Measurements from ENCODE around the gene YAF2. TPM values are rescaled to one million over a fixed set of nuclear protein-coding genes. Genes with fewer than 3 reads are reported as not detected.

Gene YAF2
- total RNA-seq, 1 donor from 2014 or later: 42.4 TPM

DNA sequence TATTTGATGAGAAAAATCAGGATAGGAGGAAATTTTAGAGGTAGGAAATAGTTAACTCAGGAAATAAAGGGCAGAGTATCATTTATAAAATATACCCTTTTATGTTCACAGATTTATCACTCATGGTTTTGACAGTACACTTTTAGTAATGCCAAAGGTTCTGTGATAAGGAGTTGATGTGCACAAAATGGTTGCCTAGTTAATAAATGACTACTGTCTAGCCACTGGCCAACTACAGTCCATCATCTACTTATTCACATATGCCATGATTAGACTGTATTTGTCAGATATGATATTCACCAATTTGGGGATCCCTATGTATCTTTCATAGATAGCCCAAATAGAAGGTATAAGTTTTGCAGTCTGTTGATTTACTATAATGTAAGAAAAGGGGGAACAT lies 74.1 kb downstream of the YAF2 start:
- DNase-seq (ENCODE audit: low spot score) (no peak), ATAC-seq (no peak)
- intact Hi-C loops (cut with DNase I): no loop called here

DNA sequence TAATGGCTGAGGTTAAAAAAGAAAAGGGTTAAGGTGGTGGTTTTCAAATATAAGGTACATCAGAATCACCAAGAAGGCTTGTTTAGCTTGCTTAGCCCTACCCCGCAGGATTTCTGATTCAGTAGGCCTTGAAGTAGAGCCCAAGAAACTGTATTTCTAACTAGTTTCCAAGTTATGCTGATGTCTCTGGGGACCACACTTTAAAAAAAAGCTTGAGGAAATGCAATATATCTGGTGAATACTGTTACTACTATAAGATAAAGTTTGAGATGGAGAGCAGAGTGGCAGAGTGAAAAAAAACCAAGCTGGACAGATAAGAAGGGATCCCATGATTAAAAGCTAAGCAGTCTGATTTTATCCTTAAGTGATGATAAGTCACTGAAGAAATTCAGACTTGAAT lies 75.1 kb downstream of the YAF2 start:
- intact Hi-C loops (cut with DNase I): no loop called here
- DNase-seq (ENCODE audit: low spot score) (no peak), ATAC-seq (no peak)

DNA sequence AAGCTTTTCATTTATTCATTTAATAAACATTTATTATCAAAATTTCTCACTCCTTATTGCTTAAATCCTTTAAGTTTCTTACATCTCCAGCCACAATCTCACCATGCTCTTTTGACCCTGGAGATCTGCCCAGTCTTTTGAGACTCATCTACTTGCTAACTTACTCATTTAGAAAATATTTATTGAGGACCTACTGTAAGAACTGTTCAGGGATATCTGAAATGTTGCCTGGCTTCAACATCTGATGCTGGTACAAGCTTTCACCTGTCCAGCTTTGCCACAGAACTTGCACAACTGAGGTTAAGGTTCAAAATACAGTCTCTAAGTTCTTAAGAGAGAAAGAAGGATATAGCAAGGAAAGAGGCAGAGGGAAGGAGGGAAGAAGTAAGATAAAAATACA lies 75.9 kb downstream of the YAF2 start:
- DNase-seq (ENCODE audit: low spot score) (no peak), ATAC-seq (no peak)
- intact Hi-C loops (cut with DNase I): no loop called here

DNA sequence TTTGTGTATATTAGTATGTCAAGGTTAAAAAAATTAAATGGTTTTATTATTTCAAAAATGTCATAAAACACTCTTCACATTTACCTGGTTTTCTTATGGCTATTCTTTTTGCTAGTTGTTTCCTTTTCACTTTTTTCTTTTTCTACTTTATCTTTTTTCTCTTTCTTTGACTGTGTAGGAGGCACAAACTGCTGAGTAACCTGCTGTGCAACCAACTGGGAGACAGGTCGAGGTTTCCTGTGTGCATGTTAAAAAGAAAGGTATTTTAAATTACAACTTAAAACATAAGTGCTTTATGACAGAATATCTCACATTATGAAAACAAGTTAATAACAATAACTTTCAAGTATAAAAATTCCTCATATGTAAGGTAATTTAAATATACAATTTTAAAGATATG lies 76.5 kb downstream of the YAF2 start:
- no peak for ATAC-seq
- no peak for DNase-seq (ENCODE audit: low spot score)
- intact Hi-C loops (cut with DNase I): no loop called here

DNA sequence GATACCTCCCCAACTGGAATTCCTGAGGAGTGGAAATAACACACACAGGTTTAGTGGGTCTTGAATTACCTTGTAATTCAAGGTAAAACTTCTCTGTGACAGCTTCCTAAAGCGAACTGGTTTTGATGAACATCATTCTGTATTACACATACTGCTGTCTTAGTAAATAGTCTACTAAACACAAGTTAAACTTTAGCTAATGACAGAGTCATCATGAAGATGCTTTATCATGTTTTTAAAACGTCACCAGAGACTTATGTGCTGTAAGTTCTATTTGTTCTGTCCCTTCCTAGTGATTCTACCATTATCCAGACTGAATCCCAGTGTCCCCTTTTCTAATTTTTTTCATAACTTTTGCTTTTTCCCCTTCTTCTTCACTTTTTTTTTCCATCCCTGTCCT lies 81.8 kb downstream of the YAF2 start:
- ATAC-seq (no peak), DNase-seq (ENCODE audit: low spot score) (no peak)
- intact Hi-C loops (cut with DNase I): no loop called here

DNA sequence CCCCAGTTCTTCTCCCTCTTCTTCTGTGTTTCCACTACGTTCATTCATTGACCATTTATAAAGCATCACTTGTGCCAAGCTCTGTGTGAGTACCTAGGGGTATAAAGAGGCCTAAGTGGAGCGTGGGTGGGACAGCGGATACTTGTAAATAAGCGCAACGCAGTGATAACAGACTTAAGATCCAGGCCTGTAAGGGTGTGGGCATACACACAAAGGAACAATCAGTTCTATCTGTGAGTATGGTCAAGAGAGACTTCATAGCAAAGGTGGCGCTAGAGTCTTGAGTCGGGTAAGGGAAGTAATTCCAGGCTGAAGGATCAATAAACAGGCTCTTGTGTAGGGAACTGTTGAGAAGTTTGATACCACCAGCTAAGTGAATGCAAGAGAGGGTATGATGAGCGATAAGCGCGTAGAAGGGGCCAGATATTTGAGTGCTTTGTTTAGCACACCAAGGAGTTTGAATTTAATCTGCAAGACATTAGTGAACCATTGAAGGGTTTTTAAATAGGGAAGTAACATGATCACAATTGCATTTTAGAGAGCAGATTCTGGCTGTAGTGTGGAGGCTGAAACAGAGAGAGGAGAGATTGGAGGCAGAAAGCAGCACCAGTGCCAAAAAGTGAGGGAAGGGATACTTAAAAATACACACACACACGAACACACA lies 92.4 kb downstream of the YAF2 start:
- intact Hi-C loops (cut with DNase I): no loop called here
- DNase-seq (ENCODE audit: low spot score) (no peak), ATAC-seq (no peak)

DNA sequence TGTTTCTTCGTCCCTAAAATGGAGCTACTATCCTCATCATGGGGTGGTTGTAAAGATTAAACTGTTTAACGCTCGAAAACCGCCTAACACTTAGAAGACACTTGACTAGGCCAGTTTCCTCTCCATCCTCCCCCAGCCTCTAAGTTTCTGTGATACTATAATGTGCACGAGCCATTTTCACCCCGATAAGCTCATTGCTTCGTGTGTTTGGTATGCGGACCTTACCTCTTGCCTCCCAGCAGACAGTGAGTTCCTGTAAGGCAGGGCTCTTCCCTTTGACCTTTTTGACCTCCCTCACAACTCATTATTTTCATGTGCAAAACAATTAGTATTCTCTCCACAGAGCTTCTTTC lies 92.9 kb downstream of the YAF2 start:
- ATAC-seq (no peak), DNase-seq (ENCODE audit: low spot score) (no peak)
- intact Hi-C loops (cut with DNase I): no loop called here

DNA sequence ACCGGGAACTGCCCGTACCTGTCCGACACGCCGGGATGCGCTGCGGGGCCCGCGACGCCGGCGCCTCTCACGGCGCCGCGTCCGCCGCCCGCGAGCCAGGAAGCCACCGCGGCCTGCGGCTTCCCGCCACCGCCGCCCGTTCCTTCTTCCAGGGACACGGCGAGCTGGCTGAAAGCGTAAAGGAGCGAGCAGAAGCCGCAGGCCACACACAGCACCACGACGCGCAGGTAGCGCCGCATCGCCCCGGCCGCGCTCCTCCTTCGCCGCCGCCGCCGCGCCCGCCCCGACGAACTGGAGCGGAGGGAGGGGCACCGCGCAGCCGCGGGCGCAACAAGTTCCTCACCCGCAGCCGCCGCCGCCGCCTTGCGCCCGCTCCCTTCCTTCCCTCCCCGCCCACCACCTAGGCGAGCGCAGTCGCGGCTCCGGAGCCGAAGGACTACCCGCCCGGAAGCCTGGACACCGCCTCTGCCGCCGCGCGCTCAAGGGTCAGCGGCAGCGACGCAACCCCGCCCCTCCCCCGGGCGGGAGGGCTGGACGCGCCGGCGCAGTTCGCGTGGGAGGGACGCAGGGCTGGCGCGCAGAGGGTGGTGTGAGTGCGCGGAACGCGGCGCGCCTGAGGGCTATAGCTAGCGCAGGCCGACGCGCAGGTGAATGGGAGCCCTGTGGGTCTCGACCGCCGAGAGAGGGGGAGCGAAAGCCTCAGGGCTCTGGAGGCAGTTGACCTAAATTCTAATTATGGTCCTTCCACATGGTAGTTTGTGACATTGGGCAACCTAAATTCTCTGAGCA lies 93.4 kb downstream of the YAF2 start, which contains the start of gene GXYLT1:
TSS of gene GXYLT1 (minus strand) at position 467 of the 789 bp plus-strand sequence. CDS start at position 239, 228 bp downstream.
- intact Hi-C loops (cut with DNase I): no loop called here
- DNase-seq (ENCODE audit: low spot score) (peak; percentile 95), ATAC-seq (peak; percentile 99)

DNA sequence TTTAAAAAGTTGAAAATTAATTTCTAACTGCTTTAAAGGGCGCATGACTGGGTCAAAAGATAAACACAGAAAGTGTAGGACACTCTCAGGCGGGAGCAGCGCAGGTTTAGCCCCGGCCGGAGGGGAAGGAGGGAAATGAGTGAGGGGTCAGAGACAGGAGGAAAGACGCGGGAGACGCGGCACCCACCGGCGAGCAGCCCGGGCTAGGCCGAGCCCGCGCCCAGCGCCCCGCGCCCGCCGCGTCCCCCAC lies 94.0 kb downstream of the YAF2 start:
- DNase-seq (ENCODE audit: low spot score) (peak; percentile 61), ATAC-seq (no peak)
- intact Hi-C loops (cut with DNase I): no loop called here

DNA sequence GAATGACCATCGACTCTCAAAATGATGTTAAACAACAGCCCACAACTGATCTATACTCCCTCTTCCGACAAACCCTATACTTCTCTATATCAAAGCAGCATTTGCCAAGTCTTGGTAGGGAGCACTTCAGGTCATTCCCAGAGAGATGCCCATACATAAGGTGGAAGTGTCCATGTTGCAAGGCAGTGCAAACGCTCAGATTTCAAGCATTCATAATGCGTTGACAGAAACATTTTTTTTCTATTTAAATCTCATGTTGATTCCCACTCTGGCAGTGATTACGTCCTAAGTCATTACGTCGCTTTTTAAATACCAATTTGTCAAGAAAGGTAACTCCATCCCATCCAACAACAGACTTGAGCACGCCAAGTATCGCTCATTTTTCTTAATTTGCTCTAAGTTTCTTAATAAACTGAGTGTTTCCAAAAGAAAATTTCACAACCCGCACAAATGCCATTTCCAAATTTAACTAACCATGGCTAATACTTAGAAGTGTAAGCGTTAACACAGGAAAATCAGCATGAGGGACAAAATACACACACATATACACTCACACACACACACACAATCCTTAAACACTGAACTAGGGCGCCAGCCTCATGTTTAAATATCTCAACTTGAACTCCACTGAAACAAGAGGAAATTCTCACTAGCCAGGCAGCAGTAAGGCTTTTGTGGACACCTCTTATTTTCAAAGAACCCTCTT lies 94.4 kb downstream of the YAF2 start:
- no peak for ATAC-seq
- DNase-seq (ENCODE audit: low spot score): no peak
- intact Hi-C loops (cut with DNase I): no loop called here

DNA sequence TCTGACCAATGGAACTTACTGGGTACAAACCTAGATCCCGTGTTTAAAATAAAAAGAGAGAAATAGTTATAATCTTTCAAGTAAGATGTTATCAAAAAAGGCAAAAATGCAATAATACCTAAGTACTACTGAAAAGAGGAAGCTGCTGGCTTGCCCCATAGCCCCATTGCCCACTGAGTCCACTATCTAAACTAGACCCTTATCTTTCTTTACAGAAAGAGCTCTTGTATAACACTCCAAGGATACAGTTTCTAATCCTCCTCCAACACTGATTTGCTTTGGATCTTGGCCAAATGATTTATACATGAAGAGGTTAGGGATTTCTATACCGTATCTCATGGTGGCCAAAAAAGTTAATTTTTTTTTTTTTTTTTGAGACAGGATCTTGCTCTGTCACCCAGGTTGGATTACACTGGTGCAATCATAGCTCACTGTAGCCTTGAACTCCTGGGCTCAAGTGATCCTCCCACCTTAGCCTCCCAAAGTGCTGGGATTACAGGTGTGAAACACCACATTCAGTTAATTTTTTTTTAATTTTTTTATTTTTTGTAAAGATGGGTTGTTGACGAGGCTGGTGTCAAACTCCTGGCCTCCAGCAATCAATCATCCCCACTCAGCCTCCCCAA lies 96.0 kb downstream of the YAF2 start:
- intact Hi-C loops (cut with DNase I): no loop called here
- no peak for ATAC-seq
- DNase-seq (ENCODE audit: low spot score): no peak

DNA sequence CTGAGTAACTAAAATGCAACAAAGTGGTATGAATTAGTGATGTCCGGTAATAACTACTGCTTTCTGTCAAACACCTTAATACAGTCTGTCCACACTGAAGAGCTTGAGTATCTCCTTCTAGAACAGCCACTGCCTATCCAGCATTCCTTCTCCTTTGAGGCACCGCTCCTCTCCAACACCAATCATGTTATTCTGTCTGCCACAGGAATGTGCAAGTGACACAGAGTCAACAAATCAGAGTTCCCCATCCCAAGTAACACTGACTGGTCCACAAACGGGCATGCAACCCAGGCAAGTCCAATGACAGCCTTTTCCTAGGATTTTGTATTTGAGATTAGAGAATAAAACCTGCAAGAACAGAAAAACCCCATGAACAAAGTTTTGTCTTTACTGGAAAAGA lies 97.1 kb downstream of the YAF2 start:
- DNase-seq (ENCODE audit: low spot score): no peak
- intact Hi-C loops (cut with DNase I): no loop called here
- no peak for ATAC-seq

DNA sequence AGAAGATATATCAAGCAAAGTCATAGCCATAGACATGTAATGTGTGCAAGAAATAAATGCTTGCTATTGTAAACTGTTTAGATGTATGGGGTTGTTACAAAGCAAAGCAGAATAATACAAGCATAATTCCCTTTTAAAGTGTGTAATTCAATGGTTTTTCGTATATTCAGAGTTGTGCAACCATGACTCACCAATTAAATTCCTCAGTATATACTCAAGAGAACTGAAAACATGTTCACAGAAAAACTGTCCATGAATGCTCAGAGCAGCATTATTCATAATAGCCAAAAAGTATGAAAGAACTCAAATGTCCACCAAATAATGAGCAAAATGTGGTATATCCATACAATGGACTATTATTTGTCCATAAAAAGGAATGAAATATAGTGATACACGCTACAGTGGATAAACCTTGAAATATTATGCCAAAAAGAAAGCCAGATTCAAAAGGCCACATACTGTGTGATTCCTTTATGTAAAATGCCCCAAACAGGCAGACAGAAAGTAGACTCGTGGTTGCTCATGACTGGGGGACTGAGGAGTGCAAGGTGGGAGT lies 102.7 kb downstream of the YAF2 start:
- DNase-seq (ENCODE audit: low spot score) (no peak), ATAC-seq (no peak)
- intact Hi-C loops (cut with DNase I): no loop called here

DNA sequence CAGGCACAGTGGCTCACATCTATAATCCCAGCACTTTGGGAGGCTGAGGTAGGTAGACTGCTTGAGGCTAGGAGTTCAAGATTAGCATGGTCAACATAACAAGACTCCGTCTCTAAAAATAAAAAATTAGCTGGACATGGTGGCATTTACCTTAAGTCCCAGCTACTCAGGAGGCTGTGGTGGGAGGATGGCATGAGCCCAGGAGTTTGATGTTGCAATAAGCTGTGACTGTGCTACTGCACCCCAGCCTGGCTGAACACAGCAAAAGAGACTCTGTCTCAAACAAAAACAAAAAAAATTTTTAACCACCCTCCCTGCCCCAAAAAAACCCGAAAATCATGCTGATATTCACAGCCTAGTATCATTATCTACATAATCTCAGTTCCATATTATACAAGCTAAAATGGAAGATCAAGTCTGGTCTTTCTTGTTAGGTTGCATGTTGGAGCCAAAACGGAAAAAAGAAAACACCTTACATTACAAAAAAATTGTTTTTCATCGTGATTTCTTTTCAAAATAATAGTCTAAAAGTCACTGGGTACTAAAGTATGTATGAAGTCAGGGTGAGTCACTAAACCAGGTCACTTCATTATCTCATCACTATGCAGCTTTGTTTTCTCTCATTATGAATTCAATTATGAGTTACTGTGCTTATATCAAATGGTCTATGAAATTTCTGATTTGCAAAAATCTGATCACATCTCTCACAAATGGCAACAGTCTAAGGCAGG lies 107.2 kb downstream of the YAF2 start:
- peak; percentile 74 for ATAC-seq
- intact Hi-C loops (cut with DNase I): no loop called here
- DNase-seq (ENCODE audit: low spot score): no peak

DNA sequence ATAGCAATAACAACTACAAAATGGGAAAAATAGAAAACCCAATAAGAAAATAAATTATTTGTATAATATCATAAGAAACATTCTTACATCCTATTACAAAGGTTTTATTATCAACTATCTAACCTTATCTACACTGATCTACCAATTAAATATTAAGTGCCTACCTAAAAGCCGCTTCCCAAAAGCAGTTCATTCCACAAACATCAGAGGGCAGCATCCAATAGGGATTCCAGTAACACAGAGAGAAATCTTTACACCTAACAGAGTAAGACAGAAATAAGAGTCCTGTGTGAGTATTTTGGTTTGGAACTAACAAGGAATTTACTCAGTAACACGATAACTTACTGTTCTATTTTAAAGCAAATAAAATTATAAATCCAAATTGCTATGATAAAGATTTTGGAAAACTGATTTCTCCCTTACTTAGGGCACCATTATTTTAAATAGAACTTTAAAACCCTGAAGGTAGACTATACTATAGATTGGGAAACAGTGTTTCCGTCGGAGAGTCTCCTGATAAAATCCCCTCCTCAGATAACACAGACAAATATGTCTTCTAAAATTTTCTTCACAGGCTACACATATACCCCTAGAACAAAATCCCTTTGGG lies 108.3 kb downstream of the YAF2 start:
- no peak for DNase-seq (ENCODE audit: low spot score)
- intact Hi-C loops (cut with DNase I): loop anchor here (10.0 kb wide), 1 partner anchor 195 kb away; the partner anchor contains the start of genes PPHLN1 and ZCRB1
- ATAC-seq: peak; percentile 88

DNA sequence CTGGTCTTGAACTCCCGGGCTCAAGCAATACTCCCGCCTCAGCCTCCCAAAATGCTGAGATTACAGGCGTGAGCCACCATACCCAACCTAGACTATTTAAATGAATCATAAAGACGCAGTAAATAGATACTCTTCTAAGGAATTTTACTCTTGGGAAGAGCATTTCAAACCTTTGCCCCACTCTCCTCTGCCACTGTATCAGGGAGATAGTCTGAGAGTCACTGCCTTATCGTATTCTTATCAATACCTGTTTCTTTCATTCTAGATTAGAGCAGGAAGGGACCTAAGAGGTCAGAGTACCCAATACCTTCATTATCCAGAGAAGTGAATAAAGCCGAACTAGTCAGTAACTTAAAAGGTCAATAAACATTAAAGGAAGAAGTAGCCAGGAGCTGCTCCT lies 109.2 kb downstream of the YAF2 start:
- ATAC-seq (no peak), DNase-seq (ENCODE audit: low spot score) (no peak)
- intact Hi-C loops (cut with DNase I): loop anchor here (10.0 kb wide), 1 partner anchor 196 kb away; the partner anchor contains the start of genes PPHLN1 and ZCRB1

DNA sequence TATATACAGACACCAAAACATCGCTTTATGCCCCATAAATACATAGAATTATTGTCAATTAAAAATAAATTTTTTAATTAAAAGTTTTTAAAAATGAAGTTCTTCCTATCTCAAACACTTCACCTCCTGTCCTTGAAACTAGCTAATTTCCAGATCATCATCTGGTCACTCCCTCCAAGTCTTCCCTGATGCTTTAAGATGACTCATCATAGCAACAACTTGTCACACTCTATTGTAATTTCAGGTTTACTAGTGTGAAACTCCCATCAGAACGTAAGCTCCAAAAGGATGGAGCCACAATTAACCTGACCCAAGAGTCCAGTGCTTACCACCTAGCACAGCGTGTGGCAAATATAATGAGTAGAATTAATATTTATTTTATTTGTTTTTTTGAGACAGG lies 109.7 kb downstream of the YAF2 start:
- intact Hi-C loops (cut with DNase I): loop anchor here (10.0 kb wide), 1 partner anchor 196 kb away; the partner anchor contains the start of genes PPHLN1 and ZCRB1
- no peak for ATAC-seq
- no peak for DNase-seq (ENCODE audit: low spot score)

DNA sequence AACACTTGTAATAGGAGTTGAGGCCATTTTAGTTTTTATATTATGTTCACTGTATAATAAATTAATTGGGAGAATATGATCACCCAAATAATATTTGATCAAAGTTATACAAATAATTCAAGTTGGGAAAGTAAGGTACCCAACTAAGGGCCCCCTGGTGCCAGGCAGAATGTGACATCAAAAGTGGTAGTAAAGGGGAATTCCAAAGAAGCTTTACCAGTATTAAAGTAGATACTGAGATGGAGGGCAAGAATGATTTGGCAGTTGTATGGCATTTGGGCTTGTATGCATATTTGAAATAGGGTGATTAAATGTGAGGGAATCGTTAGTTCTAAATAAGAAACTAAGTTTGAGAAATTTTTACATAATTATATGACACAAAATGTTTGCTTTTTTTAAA lies 111.1 kb downstream of the YAF2 start:
- intact Hi-C loops (cut with DNase I): loop anchor here (10.0 kb wide), 1 partner anchor 198 kb away; the partner anchor contains the start of genes PPHLN1 and ZCRB1
- ATAC-seq (no peak), DNase-seq (ENCODE audit: low spot score) (no peak)
